Left colon (tissue), 2 donors: ENCODE results near the gene ADAMTS19. TPM values are rescaled to one million over a fixed set of nuclear protein-coding genes. Genes with fewer than 3 reads are reported as not detected.
A peak's percentile ranks its signal among the peaks of the same experiment; 100 is the strongest.
"Not testable (repeated sequence)": the region's sequence is repeated elsewhere in the genome, so short reads cannot be mapped to it uniquely, and the experiment has no call there.

Experiments used
- ATAC-seq: fragments of 200-7000 bp; cut with Tn5 transposase; one replicate; pipeline ENCODE4 v1.9.1; 2020; ENCODE audit warnings: mild to moderate bottlenecking, moderate library complexity
- DNase-seq, 2 donors: peaks; one replicate each; pipeline ENCODE4 v3.0.0-alpha.2; 2020
- intact Hi-C, 2 donors: fragments of 100-400 bp; cut with DNase I in 1 of 2; cut with micrococcal nuclease in 1 of 2; formaldehyde crosslinking; loops; one replicate each; pipeline versions ENCODE4 v1.11.2 to v1.14.0; 2022; cut with DNase I, micrococcal nuclease
- long read RNA-seq: library from polyadenylated mRNA; unstranded; transcript quantifications from one replicate; pipeline ENCODE4 v2.0.0, GENCODE V29; 2021
- total RNA-seq, 2 donors: library from RNA; stranded (reverse); fragmentation: NEBNext Ultra II Directional; extraction: Animal tissue kit (Norgen Biotek cat#: 25700); gene quantifications; one replicate each; pipeline ENCODE4 v1.2.1, GENCODE V29; 2021
- donor health status: DM: no; HTN: no; CAD: no.
- donor health status: DM: yes; HTN: yes; CAD: no.

Gene ADAMTS19, protein sequence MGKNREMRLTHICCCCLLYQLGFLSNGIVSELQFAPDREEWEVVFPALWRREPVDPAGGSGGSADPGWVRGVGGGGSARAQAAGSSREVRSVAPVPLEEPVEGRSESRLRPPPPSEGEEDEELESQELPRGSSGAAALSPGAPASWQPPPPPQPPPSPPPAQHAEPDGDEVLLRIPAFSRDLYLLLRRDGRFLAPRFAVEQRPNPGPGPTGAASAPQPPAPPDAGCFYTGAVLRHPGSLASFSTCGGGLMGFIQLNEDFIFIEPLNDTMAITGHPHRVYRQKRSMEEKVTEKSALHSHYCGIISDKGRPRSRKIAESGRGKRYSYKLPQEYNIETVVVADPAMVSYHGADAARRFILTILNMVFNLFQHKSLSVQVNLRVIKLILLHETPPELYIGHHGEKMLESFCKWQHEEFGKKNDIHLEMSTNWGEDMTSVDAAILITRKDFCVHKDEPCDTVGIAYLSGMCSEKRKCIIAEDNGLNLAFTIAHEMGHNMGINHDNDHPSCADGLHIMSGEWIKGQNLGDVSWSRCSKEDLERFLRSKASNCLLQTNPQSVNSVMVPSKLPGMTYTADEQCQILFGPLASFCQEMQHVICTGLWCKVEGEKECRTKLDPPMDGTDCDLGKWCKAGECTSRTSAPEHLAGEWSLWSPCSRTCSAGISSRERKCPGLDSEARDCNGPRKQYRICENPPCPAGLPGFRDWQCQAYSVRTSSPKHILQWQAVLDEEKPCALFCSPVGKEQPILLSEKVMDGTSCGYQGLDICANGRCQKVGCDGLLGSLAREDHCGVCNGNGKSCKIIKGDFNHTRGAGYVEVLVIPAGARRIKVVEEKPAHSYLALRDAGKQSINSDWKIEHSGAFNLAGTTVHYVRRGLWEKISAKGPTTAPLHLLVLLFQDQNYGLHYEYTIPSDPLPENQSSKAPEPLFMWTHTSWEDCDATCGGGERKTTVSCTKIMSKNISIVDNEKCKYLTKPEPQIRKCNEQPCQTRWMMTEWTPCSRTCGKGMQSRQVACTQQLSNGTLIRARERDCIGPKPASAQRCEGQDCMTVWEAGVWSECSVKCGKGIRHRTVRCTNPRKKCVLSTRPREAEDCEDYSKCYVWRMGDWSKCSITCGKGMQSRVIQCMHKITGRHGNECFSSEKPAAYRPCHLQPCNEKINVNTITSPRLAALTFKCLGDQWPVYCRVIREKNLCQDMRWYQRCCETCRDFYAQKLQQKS
- under 1 TPM; 0.49 to 0.67 TPM for total RNA-seq
- long read RNA-seq = 0 reads

DNA sequence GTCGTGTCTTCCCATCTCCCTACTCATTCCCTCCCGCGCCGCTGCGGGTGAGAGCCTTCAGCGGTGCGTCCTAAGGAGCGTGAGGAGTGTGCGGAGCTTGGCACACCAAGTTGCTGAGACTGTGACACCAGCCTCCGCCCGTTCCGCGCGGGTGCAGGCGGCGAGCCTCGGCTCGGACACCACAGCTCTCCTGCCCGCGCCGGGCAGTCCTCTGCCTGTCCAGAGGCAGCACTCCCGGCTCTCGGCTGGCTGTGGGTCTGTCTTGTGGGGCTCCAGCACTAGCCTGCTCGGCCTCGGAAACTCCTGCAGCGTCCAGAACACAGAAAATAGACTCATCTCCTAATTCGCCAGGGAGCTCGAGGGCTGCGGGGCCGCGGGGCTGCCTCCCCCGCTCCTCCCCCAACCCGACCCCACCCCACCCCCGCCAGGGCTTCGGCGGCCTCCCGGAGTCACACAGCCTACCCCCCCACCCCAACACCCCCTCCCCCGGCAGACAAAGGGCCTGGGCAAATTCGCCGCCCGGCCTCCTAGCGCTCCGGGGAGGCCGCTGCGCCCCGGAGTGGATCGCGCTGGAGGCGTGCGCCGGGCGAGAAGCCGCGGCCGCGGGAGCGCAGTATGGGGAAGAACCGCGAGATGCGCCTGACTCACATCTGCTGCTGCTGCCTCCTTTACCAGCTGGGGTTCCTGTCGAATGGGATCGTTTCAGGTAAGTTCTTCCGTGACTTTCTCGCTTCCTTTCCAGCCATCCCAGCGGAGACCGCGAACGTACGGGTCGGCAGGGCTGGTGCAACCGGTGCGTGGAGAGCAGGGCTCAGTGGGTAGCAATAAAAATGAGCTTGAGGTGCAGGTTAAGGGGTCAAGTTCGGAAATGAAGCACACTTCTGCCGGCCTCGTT lies at the start of gene ADAMTS19:
TSS of gene ADAMTS19 (plus strand) at position 522 of the 895 bp plus-strand sequence. CDS start at position 616, 94 bp downstream.
- DNase-seq (peak; percentile 27 to 47), ATAC-seq (peak; percentile 80)
- intact Hi-C loops = no loop called here

DNA sequence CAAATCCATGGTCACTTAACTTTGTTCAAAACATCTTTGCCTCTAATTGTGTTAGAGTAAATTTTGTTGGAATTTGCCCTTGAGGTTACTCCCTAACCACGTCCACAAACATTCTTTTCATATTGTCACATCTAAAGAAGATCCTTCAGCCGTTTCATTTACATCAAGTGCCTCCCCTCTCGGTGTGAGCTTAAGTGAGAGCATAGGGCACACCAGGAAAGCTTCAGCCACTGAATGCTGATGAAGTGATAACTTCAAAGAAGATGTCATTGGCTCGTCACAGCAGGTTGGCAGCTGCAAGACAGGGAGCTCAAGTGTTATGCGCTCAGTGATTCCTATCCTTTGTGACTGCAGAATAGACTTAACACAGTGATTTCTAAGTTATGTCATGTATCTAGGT lies 49.6 kb upstream of the ADAMTS19 start:
- no peak for ATAC-seq
- no peak for DNase-seq
- intact Hi-C loops = no loop called here

DNA sequence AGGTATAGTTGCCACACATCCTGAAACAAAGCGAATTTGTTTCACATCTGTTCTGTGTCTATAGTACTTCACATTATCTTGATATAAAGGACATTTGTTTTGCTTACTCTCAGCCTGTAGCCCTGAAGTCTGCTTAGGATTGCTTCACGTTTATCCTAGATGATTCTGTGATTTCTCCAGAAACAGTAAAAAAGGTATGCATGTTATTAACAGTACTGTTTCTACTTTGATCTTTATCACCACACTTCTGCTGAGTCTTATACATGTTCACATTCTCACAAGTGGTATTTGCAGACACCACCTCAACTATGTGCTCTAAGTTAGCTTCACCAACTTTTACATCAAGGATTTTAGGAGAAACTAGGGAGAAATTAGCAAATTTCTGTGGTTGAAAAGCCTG lies 47.4 kb upstream of the ADAMTS19 start:
- intact Hi-C loops = no loop called here
- ATAC-seq (no peak), DNase-seq (no peak)

GRCh38 chr5:129413570-129413969 lies 46.5 kb upstream of the ADAMTS19 start:
- intact Hi-C loops = no loop called here
- DNase-seq = no peak
- ATAC-seq = no peak

GRCh38 chr5:129419292-129419691 lies 40.8 kb upstream of the ADAMTS19 start:
- no peak for DNase-seq
- intact Hi-C loops = no loop called here
- ATAC-seq = no peak

DNA sequence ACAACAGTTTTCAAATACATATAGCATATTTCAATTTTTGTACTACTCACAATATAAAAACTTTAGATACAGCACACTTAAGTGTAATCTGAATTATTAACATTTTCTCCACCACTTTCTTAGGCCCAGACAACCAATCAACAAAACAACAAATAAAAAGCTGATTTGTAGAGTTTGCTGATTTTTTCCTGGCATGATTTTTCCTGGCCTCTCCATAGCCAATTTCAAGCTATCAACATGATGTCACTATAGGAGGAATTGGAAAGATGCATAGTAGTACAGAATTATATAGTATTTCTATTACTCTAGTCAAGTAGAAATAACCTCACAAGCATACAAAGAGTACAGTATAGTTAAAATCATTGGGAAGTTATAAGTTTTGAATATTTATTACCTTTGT lies 35.1 kb upstream of the ADAMTS19 start:
- no peak for DNase-seq
- ATAC-seq = no peak
- intact Hi-C loops = no loop called here

DNA sequence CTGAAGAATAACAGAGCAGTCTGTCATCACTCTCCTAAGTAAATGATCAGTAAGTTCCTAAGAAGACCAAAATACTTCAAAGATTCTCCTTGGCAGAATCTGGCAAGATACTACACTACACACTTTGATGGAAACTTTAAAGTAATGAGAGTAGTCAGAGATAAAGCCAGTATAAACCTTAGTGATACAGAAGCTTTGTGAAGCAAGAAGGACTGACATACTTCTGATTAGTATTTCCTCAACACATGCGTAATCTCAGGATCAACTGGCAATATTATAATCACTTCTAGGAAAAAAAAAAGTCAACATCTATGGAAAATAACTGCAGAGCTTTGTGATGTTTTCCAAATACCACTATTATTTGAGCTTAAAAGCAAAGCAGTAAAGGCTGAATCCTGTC lies 34.0 kb upstream of the ADAMTS19 start:
- ATAC-seq (no peak), DNase-seq (no peak)
- intact Hi-C loops = no loop called here

DNA sequence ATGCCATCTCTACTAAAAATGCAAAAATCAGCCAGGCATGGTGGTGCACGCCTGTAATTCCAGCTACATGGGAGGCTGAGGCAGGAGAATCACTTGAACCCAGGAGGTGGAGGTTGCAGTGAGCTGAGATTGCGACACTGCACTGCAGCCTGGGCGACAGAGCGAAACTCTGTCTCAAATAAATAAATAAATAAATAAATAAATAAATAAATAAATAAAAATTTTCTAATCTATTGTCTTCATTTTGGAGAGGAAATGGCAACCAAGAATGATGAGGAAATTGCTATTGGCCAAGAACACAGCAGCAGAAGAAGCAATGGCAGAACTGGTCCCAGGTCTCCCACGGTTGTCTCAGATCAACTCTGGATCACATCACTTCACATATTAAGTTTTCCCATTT lies 31.5 kb upstream of the ADAMTS19 start:
- DNase-seq, intact Hi-C loops, ATAC-seq: not testable (repeated sequence)

DNA sequence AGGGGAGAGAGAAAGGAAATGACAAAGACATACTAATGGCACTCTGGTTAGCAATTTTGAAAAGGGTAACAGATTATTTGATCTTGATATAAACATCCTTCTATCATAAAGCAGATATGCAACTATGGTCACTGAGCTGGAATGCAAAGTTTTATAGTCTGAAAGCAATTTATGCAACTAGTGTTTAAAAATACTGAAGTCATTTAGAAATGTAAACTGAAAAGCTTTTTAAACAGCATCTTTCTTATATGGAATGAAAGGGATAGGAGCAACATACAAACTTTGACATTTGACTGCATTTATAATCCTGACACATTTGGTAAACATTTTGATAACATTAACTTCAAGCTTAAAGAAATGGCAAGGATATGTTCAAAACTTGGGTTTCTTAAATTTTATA lies 28.7 kb upstream of the ADAMTS19 start:
- DNase-seq (no peak), ATAC-seq (no peak)
- intact Hi-C loops = no loop called here

- no peak for ATAC-seq
- intact Hi-C loops = no loop called here
- no peak for DNase-seq
These were observed 21.8 kb upstream of the ADAMTS19 start for GRCh38 chr5:129438322-129438721.

GRCh38 chr5:129440424-129440823 lies 19.7 kb upstream of the ADAMTS19 start:
- peak; percentile 37 for ATAC-seq
- intact Hi-C loops = no loop called here
- DNase-seq = no peak

- intact Hi-C loops = no loop called here
- ATAC-seq = no peak
- DNase-seq = no peak
These were observed 19.0 kb upstream of the ADAMTS19 start for GRCh38 chr5:129441096-129441495.

GRCh38 chr5:129445379-129445778 lies 14.7 kb upstream of the ADAMTS19 start:
- intact Hi-C loops = no loop called here
- DNase-seq (no peak), ATAC-seq (no peak)

- DNase-seq = no peak
- intact Hi-C loops = no loop called here
These were observed 12.1 kb upstream of the ADAMTS19 start for GRCh38 chr5:129447968-129448367.

DNA sequence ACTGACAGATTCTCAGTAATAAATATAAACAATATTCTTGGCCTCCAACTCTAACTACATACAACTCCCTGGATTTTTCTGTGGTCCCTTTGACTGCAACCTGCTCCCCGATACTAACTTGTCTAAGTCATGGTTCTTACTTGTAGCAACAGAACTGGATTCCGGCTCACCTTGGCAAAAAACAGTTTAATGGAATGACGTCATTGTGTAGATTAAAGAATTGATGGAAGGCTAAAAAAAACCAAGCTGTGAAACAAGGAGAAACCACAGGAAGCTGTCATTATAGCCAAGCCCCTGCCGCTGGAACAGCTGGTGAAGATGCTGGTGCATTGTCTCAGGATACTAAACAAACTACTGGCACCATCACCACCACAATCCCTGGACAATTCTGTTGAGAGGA lies 11.4 kb upstream of the ADAMTS19 start:
- intact Hi-C loops = no loop called here

More at GRCh38 chr5:129447968-129448367, 12.1 kb upstream of the ADAMTS19 start:
- no peak for ATAC-seq

DNA sequence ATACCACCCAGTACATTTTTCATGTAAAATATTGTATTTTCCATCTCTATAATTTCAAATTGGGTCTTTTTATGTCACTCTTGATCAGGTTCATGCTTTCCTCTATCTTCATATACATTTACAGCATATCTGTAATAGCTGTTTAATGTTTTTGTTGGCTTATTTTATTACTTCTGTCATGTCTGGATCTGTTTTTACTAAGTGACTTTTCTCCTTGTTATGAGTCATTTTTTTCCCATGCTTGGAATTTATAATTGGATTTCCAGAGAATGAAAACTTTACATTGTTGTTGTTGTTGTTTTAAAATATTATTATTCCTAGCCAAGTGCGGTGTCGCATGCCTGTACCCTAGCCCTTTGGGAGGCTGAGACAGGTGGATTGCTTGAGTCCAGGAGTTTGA lies 5.6 kb upstream of the ADAMTS19 start:
- intact Hi-C loops = no loop called here
- ATAC-seq (no peak), DNase-seq (no peak)

More for the DNA sequence above, 11.4 kb upstream of the ADAMTS19 start:
- DNase-seq (no peak), ATAC-seq (no peak)

- DNase-seq (no peak), ATAC-seq (no peak)
- intact Hi-C loops = no loop called here
These were observed 685 bp upstream of the ADAMTS19 start for GRCh38 chr5:129459450-129459776.

DNA sequence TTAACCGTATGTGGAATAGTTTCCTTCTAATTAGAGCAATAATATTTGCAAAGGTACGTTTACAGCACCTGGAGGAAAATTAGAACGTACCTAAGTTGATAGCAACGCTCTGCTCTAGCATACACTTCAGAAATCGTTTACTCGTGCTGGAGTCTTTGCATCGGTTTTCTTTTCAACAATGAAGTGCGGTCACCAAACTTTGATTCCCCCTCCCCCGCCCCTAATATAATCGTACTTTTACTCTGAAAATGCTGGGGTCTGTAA lies 506 bp downstream of the ADAMTS19 start:
- ATAC-seq (peak; percentile 14), DNase-seq (no peak)

More for the DNA sequence above, 506 bp downstream of the ADAMTS19 start:
- intact Hi-C loops = no loop called here
